Testis (tissue), 3 donors: ENCODE measurements around the gene STARD5. TPM values are rescaled to one million over a fixed set of nuclear protein-coding genes. Genes with fewer than 3 reads are reported as not detected.

Experiments
- DNase-seq: peaks from one replicate; pipeline ENCODE4 v3.0.0-alpha.2; 2019
- H3K27ac ChIP-seq, 2 donors: fragments of 200-600 bp; sonication (generic); one replicate each; pipeline ENCODE4 v1.5.1; 2019
- H3K27me3 ChIP-seq: fragments of 200-600 bp; sonication (generic); one replicate; pipeline ENCODE4 v1.5.1; 2019
- H3K36me3 ChIP-seq: fragments of 200-600 bp; sonication (generic); one replicate; pipeline ENCODE4 v1.5.1; 2017; ENCODE audit warnings: low read depth; ENCODE audit errors: missing control alignments
- H3K4me1 ChIP-seq: fragments of 200-600 bp; sonication (generic); one replicate; pipeline ENCODE4 v1.5.1; 2019
- H3K4me3 ChIP-seq, 2 donors: fragments of 200-600 bp; sonication (generic); one replicate each; pipeline ENCODE4 v1.5.1; 2017 to 2019
- H3K9me3 ChIP-seq: fragments of 200-600 bp; sonication (generic); one replicate; pipeline ENCODE4 v1.5.1; 2017
- POLR2A ChIP-seq: fragments of 450-650 bp; IDR thresholded peaks from one replicate; pipeline ENCODE4 v1.6.1; 2017; ENCODE audit warnings: antibody characterized with exemption, mild to moderate bottlenecking, moderate library complexity
- WGBS, 2 donors: methylation state at CpG; one replicate each; pipeline ENCODE4 v1.1.5; 2018; 5-methylcytosine and 5-hydroxymethylcytosine counted together
- intact Hi-C: fragments of 100-400 bp; cut with DNase I; formaldehyde crosslinking; loops from one replicate; pipeline ENCODE4 v1.15.1; 2023; ENCODE audit warnings: low total_unique reads
- polyA plus RNA-seq: library from polyadenylated mRNA; stranded (reverse); fragments of 350-450 nt; fragmentation: Illumina TruSeq; extraction: RNeasy Lipid Tissue Mini Kit (QIAGEN cat#74804); gene quantifications from one replicate; pipeline ENCODE4 v1.2.3, GENCODE V29; 2014; ENCODE audit warnings: low read depth, low replicate concordance; ENCODE audit not compliant: insufficient read depth
- total RNA-seq, 2 donors: library from RNA; depleted of rRNA; stranded (reverse); fragments of >200 nt; gene quantifications; one replicate each; pipeline ENCODE4 v1.2.3, GENCODE V29; 2016
- TF ChIP-seq, protein P1 (sequence below), 3 experiments: fragments of 450-650 bp in 2 of 3; fragments of 200-600 bp in 1 of 3; sonication (generic) in 1 of 3; IDR thresholded peaks; one replicate each; pipeline ENCODE4 v1.5.1; 2016 to 2019; ENCODE audit warnings: antibody characterized with exemption in 3 of 3, mild to moderate bottlenecking in 2 of 3, moderate library complexity in 1 of 3

Gene STARD5
- total and polyA plus RNA-seq, 3 donors from 2014 or later, result 8.7 to 16.2 (median 15.7) TPM

DNA sequence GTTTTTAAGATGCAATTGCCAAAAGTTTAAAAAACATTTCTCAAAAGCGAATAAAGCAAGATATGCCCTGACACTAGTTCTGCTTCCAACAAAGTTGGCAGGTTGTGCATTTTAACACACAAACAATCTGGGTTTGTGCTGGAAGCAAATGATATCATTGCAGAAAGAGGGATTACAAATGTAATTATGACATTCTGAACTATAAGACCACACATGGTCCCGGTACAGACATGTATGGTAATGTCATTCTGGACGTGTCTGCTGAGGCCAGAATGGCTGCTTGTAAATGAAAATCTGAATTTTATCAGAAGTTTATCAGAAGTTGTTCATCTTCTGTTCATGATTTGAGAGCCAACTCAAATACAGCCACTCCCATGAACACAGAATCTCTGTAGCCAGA is 39.3 kb upstream of the STARD5 start:
- Histone ChIP-seq H3K36me3 (no peaks in the 10 kb centered on the region), H3K9me3 (no peaks in the 10 kb centered on the region), H3K4me1 (no peaks in the 10 kb centered on the region), H3K27me3 (no peaks in the 10 kb centered on the region), H3K4me3 (no peak overlapping the region), H3K27ac (no peak overlapping the region)
- TF ChIP-seq POLR2A, result no peak
- TF ChIP-seq, protein P1, sequence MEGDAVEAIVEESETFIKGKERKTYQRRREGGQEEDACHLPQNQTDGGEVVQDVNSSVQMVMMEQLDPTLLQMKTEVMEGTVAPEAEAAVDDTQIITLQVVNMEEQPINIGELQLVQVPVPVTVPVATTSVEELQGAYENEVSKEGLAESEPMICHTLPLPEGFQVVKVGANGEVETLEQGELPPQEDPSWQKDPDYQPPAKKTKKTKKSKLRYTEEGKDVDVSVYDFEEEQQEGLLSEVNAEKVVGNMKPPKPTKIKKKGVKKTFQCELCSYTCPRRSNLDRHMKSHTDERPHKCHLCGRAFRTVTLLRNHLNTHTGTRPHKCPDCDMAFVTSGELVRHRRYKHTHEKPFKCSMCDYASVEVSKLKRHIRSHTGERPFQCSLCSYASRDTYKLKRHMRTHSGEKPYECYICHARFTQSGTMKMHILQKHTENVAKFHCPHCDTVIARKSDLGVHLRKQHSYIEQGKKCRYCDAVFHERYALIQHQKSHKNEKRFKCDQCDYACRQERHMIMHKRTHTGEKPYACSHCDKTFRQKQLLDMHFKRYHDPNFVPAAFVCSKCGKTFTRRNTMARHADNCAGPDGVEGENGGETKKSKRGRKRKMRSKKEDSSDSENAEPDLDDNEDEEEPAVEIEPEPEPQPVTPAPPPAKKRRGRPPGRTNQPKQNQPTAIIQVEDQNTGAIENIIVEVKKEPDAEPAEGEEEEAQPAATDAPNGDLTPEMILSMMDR (IDR thresholded peaks at IDR 0.05), result no peak
- intact Hi-C loops, result no loop called here
- 46 to 61% methylated on average over 3 of the region's 3 CpGs for WGBS, 2 donors
- DNase-seq, result no peak

- no peak for DNase-seq
- no peak overlapping the region for H3K27ac ChIP-seq
- no peak overlapping the region for H3K4me3 ChIP-seq
- no peaks in the 10 kb centered on the region for H3K36me3 ChIP-seq
- H3K4me1 ChIP-seq, result no peaks in the 10 kb centered on the region
- no peaks in the 10 kb centered on the region for H3K27me3 ChIP-seq
- WGBS, 2 donors, result 85 to 87% methylated on average over 11 of the region's 11 CpGs
- TF ChIP-seq POLR2A, result no peak
- TF ChIP-seq, protein P1 (IDR thresholded peaks at IDR 0.05), result no peak
- H3K9me3 ChIP-seq, result no peaks in the 10 kb centered on the region
- intact Hi-C loops, result no loop called here
Observed at GRCh38 chr15:81362790-81363189, 38.8 kb upstream of the STARD5 start.

DNA sequence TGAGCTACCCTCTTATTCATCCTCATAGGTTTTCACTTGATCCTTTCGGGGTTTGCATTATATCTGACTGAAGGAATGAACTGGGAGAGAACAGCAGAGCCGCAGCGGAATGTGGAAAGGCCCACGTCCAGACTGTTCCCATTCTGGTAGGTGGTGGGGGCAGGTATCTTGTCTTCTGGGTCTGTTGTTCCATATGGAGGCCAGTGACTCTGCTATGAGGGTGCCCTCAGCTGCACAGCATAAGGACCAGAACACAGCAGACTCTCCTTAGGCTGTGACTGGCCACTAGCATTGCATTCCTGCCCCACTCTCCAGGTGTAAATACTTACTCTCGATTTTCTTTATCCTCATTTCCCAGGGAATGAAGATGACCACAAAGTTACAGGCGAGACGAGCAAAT is 38.0 kb upstream of the STARD5 start:
- WGBS, 2 donors, result 93 to 99% methylated on average over 7 of the region's 7 CpGs
- no peaks in the 10 kb centered on the region for H3K4me1 ChIP-seq
- TF ChIP-seq, protein P1 (IDR thresholded peaks at IDR 0.05), result no peak
- TF ChIP-seq POLR2A, result no peak

GRCh38 chr15:81360491-81360890 is 36.5 kb upstream of the STARD5 start:
- Histone ChIP-seq H3K27ac (no peak overlapping the region), H3K27me3 (no peaks in the 10 kb centered on the region), H3K9me3 (no peaks in the 10 kb centered on the region), H3K36me3 (no peaks in the 10 kb centered on the region), H3K4me1 (no peaks in the 10 kb centered on the region), H3K4me3 (no peak overlapping the region)
- TF ChIP-seq, protein P1 (IDR thresholded peaks at IDR 0.05), result no peak
- TF ChIP-seq POLR2A, result no peak
- intact Hi-C loops, result no loop called here
- 94 to 97% methylated on average over 5 of the region's 5 CpGs for WGBS, 2 donors
- no peak for DNase-seq

More for the DNA sequence above, 38.0 kb upstream of the STARD5 start:
- Histone ChIP-seq H3K4me3 (no peak overlapping the region), H3K27ac (no peak overlapping the region), H3K9me3 (no peaks in the 10 kb centered on the region), H3K36me3 (no peaks in the 10 kb centered on the region), H3K27me3 (no peaks in the 10 kb centered on the region)
- no peak for DNase-seq
- intact Hi-C loops, result no loop called here

DNA sequence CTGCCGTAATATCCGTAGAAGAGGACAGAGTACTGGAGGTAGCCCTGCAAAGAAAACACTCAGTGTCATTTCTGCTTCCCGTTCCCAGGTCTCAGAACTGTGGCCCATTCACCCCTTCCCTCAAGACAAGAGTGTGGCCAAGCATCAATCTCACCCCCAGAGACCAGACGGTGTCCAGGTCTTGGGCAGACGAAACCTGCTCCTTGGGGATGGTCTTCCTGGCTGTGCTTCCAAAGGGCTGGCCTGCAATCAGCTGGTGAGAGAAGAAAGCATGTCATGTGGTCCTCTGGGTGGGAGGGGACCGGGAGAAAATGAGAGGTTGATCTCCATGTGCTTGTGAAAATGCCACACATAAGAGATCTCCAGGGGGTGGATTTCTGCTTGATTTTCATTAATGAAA is 34.3 kb upstream of the STARD5 start:
- Histone ChIP-seq H3K9me3 (no peaks in the 10 kb centered on the region), H3K27me3 (no peaks in the 10 kb centered on the region), H3K27ac (no peak overlapping the region), H3K36me3 (no peaks in the 10 kb centered on the region), H3K4me3 (no peak overlapping the region), H3K4me1 (no peaks in the 10 kb centered on the region)
- 91 to 96% methylated on average over 5 to 6 of the region's 6 CpGs for WGBS, 2 donors
- intact Hi-C loops, result no loop called here
- no peak for DNase-seq
- no peak for TF ChIP-seq POLR2A
- TF ChIP-seq, protein P1 (IDR thresholded peaks at IDR 0.05), result no peak
